ENCODE measurements around the gene INHBA.
A peak's percentile ranks its signal among the peaks of the same experiment; 100 is the strongest.

The INHBA gene

DNA sequence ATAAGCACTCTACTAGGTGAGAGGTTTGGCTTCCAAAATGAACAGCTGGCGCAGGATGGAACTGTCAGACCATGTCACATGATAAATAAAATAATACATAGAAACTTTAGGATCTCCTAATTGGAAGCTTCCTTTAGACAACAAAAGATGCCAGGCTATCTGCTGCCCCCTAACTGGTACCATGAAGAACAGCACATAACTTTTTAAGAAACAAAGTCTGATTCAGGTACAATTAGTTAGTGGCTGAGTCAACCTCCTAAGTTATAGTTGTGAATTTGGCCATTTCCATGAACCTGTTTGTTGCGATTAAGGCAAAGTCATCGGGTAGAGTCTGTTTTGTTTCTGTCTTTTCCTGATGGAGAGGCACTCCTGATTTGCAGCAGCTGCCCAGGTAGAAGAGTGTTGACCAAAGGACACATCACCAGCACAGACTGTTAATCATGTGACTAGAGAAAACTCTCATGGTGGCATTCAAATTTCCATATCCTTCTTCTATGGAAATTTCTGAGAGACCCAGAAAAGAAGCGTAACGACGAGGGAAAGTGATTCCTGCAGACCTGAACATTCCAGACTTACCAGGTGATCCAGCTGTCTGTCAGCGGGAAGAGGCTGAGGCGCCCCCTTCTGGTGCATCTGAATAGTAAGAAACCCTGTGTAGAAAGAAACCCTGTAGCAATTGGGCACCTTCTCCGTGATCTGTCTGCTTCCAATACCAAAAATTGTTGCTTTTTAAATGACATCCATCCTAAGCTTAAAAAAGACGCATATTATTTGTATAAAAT lies 8.6 kb upstream of the INHBA start:
- DNase-seq (ENCODE audit: low read depth in 2 of 2) = no peak

DNA sequence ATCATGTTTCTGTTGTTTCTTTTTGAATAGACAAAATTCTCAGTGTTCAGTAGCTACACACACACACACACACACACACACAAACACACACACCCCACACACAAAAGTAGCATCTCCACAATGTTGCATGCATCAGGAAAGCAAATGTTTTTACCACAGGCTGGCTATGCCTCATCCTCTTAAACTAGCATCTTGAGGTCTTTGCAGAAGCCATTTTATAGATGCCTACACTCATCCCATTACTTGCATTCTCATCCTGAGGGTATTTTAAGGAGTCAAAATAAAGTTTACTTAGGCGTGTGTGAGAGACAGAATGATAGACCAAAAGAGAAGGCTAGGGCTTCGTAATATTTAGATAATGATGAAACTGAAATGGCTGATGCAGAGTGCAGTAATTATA lies 7.9 kb upstream of the INHBA start:
- DNase-seq (ENCODE audit: low read depth in 2 of 2) = no peak

DNA sequence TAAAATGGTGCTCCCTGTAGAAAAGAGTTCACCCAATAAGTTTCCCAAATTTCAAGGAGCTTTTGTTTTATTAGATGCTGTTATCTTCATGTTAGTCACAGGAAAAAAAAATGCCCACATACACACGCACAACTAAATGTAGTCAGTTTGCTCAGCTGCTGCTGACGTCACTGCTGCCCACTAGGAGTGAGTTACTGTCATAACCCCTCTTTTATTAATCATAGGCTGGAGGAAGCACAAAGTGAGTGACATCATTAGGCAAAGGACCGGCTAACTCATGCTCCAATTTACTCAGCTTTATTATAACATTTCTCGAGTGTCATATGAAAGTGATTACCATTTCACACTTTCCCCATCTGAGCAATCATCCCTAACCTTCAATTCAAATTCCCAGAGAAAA lies 6.7 kb upstream of the INHBA start:
- no peak for DNase-seq (ENCODE audit: low read depth in 2 of 2)

DNA sequence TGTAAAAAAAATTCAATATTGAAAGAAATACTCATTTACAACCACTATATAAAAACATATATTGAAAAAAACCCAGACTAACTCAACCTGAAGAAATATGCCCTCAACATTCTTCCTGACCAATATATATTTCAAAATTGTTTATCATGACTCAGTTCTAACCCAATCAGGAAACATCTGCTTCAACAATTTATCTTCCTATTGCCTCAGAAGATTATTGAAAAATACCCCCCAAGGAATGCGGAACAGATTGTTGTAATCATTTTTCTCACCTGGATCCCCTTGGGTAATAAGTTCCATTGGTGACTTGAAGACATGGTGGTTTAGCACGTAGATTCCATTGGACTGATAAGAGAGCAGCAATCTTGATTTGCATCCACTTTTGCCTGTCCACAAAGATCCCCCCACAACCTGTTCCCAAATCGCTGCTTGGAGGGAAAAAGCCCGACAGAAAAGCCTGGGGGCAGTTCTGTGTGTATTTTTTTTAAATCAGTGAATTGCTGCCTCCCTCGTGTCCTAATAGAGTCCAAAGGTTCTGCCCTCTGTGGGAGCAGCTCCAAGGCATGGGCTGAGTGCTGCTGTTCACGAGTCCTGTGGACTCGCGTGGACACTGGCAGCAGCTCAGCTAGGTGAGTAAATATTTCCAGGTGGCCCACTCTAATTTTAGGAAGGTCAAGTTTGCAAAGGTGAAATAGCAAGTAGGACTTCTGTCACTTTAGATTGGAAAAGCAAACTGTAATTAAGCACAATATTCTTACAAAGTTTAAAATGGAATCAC lies 5.9 kb upstream of the INHBA start:
- DNase-seq (ENCODE audit: low read depth in 2 of 2) = no peak

DNA sequence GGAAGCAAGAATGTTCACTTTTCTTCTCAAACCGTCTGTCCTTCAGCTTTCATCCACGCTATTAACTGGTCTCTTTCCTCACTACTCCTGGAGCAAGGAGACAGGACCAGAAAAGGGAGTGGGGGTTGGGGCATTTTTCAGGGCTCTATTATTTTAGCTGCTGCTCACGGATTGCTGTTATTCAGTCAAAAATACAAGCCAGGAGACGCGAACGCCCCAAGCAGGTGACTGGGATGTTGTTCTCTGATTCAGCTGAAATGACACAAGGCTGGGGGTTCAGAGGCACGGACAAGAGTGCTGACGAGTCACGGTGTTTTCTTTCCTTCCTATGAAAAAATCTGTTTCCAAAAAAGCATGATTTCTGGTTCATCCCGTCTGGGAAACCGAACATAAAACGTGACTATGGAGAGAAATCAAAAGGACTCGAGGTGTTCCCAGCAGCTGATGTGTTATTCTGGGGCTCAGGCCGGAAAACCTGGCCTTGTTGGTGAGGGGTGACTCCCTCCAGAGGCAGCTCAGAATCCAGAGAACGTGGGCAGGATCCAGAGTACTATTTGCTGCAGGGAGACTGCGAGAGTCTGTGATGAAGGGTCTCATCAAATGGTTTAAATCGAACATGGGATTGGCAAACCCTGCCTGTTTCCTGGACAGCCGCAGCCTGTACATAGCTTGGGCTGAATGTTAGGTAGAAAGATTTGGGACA lies 3.5 kb upstream of the INHBA start:
- no peak for DNase-seq (ENCODE audit: low read depth in 2 of 2)

DNA sequence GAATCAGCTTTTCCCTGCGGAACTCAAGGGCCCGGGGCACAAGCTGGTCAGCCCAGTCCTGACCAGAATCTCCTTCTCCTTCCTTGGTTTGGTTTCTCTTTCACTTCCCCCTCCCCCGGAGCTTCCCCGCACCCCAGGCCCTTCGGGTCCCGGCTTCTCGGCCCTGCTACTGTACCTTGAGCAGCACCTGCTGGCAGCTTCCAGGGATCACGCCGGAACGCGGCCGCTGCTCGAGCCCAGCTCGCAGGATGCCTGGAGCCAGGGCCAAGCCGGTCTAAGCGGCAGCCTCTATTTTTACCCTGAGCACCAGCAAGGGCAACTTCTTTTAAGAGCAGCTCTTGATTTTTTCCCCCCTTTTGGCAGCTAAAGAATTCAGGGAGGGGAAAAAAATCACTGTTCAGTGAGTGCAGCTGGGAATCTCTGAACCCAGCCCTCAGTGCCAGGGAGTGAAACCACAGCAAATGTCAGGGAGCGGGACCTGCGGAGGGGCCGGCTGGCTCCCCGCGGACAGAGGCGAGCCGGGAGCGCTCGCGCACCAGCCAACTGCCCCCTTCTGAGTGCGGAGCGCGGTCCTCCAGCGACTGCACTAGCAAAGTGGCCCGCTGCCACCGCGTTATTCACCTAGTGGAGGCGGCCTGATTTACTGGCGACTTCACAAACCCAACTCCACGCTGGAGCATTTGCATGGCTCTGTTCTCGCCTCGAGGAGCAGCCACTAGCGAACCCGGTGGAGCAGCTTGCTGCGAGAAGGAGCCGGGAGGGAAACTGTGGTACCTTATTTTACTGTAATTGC lies 2.4 kb upstream of the INHBA start:
- DNase-seq (ENCODE audit: low read depth in 2 of 2) = peak; percentile 14 to 25

DNA sequence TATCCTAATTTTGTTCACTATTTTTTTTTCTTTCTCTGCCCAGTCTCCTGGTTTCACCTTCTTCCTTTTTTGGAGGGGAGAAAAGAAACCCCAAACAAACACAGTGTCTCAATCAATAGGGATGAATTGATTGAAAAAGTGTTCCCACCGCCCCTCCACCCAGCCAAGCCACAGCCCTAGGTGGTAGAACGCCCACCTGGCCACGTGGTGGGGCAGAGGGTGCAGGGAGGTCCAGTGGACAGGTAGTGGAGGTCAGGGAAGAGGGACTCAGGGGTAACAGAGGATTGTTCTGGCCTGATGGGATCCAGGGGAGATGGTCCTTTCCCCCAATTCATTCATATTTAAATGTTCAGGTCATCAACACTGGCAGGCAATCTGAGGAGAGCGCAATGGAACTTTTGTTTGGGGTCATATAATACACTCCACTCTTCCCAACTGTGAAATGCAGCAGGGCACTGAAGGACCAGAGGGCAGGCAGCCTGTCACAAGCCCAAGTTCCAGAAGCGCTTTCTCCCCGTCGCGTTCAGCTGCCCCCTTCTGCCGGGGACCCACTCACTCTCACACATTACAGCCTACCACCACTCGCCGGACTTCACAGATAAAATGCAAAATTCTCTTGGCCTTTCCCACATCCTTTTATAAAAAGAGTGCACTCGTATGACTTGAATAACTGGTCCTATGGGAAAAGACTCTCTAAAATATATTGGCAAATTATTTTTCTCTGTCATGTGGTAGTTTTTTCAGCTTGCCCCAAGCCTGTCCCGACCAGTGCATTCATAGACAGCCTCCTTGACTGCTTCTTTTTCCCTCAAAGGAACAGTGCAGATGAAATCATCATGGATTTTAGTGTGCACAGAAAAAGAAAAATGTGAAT lies 1.6 kb downstream of the INHBA start:
- no peak for DNase-seq (ENCODE audit: low read depth in 2 of 2)

DNA sequence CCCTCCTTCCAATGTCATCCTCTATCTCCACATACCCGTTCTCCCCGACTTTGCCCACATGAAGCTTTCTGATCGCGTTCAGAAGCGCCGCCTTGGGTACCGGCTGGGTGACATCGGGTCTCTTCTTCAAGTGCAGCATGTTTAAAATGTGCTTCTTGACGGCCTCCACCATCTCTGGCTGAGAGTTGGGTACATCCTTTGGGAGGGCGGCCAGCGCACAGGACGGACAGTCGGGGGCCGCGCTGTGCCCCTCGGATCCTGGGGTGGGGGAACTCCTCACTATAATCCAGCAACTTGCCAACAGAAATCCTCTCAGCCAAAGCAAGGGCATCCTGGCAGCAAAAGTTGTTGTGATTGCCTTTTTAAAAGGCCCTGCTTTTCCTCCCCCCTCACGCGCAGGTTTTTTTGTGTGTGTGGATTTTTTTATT lies 2.8 kb downstream of the INHBA start:
- no peak for DNase-seq (ENCODE audit: low read depth in 2 of 2)

DNA sequence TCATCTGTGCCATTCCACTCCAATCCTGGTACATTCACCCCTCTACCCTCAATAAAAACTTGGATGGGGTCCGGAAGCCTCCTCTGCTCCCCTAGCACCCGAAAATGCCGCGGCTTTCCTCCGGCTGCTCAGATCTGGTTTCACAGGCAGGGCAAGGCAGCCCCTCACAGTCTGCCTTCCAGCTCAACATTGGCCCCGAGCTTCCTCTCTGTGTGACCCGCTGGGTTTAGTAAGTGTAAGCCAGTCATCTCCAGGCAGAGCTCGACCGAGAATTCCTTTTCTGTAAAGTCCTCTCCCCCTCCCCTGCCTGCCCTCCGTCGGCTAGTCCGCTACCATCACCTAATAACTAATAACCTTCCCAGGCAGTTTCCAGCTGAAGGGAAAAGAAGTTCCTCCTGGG lies 3.4 kb downstream of the INHBA start:
- no peak for DNase-seq (ENCODE audit: low read depth in 2 of 2)

DNA sequence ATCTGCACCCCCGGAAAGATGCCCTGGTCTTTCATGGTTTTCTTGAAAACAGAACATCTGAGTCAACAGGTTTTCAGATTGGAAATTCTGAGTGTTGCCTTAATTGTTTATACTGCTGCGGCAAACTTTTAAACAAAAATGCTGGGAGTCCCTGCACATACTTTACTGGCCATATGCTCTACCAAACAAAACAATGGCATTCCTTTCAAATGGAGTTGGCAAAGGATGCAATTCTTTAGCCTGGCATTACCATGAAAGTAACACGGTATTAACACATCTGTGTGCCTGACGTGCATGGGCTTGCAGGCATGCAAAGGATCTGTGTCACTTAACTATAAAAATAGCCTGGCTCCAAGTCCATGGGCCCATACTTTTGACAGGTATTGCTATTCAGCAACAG lies 4.2 kb downstream of the INHBA start:
- no peak for DNase-seq (ENCODE audit: low read depth in 2 of 2)

DNA sequence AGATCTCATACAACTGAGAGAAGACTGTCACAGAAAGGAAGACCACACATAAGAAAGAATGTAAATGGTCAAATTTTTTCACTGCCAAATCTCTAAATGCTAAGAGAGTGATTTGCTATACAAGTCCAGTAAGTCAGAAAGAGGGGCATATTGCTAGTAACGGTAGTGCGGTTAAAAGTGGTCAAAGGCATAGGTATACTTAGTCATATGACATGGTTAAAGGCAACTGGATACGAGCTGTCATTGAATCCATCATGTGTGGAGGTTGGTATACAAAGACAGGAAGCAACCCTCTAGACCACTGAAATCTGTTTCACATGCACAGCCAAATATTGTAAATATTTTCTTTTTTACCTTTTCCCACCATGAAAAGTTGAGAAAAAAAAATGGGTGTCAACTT lies 4.8 kb downstream of the INHBA start:
- DNase-seq (ENCODE audit: low read depth in 2 of 2) = no peak

DNA sequence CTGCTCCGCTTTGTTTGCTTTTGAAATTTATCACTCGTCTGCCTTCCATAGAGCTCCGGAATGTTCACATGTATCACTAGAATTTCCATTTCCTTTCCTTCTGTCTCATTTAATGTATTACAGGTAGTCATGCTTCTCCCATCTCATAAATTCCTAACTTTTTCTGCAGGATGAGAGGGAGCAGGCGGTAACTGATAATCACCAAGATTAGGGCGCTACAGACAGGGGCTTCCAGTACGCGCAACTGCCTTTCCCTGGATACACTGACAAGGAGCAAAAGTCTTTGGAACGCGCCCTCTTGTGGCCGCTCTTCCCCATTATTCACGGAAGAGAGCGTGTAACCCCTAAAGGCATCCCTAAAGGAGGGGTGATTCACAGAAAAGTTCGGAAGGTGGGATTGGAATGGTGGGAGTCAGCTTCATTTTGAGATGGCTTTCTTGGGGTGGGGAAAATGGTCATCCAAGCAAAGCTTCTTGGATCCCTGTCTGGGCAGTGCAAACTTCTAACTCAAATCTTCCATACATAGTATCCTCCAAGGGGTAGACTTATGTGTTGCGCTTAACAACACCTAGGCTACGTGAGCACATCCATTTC lies 6.5 kb downstream of the INHBA start:
- no peak for DNase-seq (ENCODE audit: low read depth in 2 of 2)

DNA sequence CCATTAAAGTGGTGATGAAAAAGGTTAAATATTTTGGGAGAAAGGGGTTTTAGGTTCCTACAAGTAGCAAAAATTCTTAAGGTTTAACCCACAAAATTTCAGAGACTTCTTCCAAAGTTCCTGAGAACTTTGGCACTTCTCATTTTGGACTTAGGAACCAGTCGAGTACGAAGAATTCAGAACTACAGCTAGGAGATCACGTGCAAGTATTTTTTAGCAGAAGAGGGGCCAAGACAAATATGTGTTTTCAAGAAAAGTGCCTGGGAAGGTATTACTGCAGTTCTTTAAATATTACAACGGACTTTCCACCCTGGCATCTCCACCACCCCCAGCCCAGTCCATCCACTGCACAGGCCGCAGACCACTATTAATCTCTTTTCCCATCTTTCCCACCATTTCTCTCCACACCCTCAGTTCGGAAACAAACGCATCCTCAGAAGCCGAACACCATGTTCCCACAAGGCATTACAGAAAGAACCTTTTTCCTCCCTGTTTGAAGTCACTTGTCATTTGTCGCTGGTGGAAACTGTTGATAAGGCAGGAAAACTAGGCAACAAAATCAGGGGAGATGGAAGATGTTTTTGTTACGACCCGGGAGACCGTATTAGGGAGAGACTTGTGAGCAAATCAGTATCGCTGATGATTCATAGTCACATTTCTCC lies 7.1 kb downstream of the INHBA start:
- no peak for DNase-seq (ENCODE audit: low read depth in 2 of 2)

DNA sequence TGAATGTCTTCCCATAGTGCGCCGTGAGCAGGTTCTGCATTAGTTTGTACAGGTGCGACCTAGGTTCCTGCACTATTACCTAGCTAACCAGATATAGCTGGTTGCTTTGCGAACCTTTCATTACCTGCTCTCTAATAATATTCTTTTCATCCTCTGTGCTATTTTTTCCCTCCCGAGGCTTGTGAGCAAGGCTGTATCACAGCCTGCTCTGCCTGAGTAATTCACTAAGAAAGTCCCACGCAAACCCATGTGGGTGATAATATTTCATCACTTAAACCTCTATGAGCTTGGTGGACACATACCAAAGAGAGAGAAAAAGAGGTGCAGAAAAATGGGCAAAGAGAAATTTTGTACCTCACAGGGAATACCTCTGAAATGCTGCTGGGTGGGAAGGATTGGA lies 8.4 kb downstream of the INHBA start:
- DNase-seq (ENCODE audit: low read depth in 2 of 2) = no peak

DNA sequence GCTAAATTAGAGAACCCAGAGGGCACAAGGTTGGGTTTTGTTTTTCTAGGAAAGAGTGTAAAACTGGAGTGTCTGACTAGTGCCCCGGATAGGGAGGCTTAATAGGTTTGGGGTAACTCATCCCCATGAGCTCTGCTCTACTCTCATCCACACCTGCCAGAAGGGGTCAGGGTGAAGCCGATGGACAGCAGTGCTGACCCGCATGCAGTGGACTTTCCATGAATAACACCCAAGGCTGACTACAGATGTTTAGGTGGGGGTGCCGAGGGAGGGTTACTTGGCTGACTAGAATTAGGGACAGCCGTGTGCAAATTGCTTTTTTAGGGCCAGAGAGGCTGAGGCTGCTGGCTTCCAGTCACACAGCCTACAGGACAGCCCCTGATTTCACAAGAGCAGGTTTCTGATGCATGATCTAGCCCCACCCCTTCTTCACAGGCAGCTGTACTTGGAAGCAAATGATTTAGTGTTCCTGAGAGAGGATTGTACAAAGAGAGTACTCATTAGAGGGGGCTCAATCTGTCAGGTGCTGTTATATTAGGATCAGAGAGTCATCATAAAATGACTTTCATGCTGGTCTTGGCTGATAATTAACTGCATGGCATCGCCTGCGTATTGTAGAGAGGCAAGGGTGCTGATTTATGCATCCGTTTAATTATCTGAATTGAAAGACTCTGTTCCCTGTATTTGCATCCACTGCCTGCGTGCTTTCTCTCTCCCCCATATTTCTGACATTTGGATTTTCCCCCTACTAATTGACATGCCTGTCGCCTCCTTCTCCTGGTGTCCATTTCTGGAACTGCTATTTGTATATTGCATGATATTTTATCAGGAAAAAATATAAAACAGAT lies 9.5 kb downstream of the INHBA start:
- no peak for DNase-seq (ENCODE audit: low read depth in 2 of 2)

DNA sequence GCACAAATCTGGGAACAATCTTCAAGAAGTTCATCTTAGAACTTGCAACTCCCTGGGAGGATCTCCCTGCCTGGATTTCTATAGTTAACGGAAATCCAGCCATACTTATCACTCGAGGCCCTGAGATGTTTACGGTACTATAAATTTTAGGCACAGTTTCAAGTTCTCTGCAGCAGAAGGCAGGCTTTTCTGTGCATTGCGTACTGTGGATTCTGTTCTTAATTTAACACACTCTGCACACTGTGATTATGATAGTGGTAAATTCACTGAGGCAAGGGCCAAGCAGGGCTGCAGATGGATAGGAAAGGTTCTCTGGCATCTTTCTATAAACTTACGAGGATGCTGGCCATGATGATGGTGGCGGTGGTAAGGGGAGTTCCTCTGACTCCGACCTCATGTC lies 10.6 kb downstream of the INHBA start:
- no peak for DNase-seq (ENCODE audit: low read depth in 2 of 2)

DNA sequence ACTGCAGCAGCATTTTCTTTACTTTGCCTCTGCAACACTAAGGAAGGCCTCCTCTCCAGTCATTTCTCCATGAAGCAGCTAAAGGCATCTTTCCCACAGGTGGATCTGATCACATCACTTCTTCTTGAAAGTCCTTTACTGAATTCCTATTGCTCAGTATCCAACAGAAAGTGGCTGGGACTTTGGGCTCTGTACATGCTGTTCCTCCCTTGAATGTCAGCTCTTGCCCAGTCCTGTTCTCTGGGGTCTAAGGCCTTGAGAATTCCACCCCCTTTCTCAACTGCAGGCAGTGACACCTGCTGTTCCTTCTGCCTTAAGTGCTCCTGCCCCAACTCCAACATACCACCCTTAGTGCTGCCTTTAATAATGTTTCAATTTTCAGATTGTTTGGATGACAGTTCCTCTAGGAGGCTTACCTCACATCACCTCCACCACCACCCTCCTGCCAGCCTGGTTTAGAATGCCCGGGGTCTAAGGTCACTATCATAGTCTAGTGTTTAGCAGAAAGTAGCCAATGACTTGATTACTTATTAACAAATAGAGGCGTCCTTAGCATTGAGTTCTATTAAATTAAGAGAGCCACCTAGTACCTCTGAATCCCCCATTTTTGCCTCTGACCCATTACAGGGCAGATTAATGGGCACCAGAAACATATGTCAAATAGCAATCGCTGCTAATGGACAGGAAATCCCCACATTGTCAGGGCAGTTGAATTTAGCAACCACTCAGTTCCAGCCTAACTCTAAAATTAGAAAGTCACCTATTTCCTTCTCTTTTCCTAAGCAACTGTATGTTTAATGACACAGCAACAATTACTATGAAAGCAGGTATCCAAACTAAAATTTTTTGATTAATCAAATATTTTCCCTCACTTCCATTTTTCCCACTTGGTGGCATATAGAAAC lies 11.4 kb downstream of the INHBA start:
- DNase-seq (ENCODE audit: low read depth in 2 of 2) = no peak

DNA sequence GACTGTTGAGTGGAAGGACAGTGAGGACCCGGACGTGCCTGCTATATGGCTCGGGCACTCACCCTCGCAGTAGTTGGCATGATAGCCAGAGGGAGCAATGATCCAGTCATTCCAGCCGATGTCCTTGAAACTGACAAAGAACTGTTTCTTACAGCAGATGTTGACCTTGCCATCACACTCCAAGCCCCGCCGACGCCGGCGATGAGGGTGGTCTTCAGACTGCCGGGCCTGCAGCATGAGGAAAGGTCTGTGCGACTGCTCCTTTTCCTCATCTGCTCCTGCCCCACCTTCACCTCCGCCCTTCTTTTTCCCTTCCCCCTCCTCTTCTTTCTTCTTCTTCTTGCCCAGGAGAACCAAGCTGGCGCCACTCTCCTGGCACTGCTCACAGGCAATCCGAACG lies 13.1 kb downstream of the INHBA start:
- DNase-seq (ENCODE audit: low read depth in 2 of 2) = no peak
